GM23248 (cell line): ENCODE data around the gene FAM98B. TPM values are rescaled to one million over a fixed set of nuclear protein-coding genes. Genes with fewer than 3 reads are reported as not detected.

ENCODE experiments used
- DNase-seq: peaks from one replicate; pipeline ENCODE4 v3.0.0-alpha.2; 2015
- H2AFZ ChIP-seq: fragments of 200-600 bp; sonication (generic); 2 replicates; pipeline ENCODE4 v1.6.1; 2016; ENCODE audit warnings: antibody characterized with exemption
- H3F3A ChIP-seq: fragments of 200-600 bp; sonication (generic); 2 replicates; pipeline ENCODE4 v1.6.1; 2016; ENCODE audit warnings: mild to moderate bottlenecking, antibody characterized with exemption, mixed run types; ENCODE audit not compliant: insufficient read depth
- H3K27ac ChIP-seq: fragments of 200-600 bp; sonication (generic); 2 replicates; pipeline ENCODE4 v1.5.1; 2016; ENCODE audit warnings: mild to moderate bottlenecking
- H3K27me3 ChIP-seq: fragments of 200-600 bp; sonication (generic); replicated peaks from 2 replicates; pipeline ENCODE4 v1.6.1; 2016; ENCODE audit warnings: mild to moderate bottlenecking; ENCODE audit not compliant: insufficient read depth
- H3K36me3 ChIP-seq: fragments of 200-600 bp; sonication (generic); 2 replicates; pipeline ENCODE4 v1.6.1; 2016; ENCODE audit warnings: low read depth, mild to moderate bottlenecking
- H3K4me1 ChIP-seq: fragments of 200-600 bp; sonication (generic); 2 replicates; pipeline ENCODE4 v1.6.1; 2016; ENCODE audit warnings: mild to moderate bottlenecking; ENCODE audit not compliant: insufficient read depth
- H3K4me2 ChIP-seq: fragments of 200-600 bp; sonication (generic); one replicate; pipeline ENCODE4 v1.6.1; 2016; ENCODE audit warnings: mild to moderate bottlenecking; ENCODE audit not compliant: unreplicated experiment
- H3K4me3 ChIP-seq: fragments of 200-600 bp; sonication (generic); 2 replicates; pipeline ENCODE4 v1.5.1; 2016; ENCODE audit warnings: mild to moderate bottlenecking
- H3K79me2 ChIP-seq: fragments of 200-600 bp; sonication (generic); 2 replicates; pipeline ENCODE4 v1.6.1; 2016; ENCODE audit warnings: mild to moderate bottlenecking; ENCODE audit not compliant: insufficient read depth
- H3K9ac ChIP-seq: fragments of 200-600 bp; sonication (generic); 2 replicates; pipeline ENCODE4 v1.6.1; 2016; ENCODE audit warnings: mild to moderate bottlenecking
- H3K9me2 ChIP-seq: fragments of 200-600 bp; sonication (generic); 2 replicates; pipeline ENCODE4 v1.6.1; 2016; ENCODE audit warnings: mixed run types, mild to moderate bottlenecking, moderate library complexity; ENCODE audit not compliant: insufficient read depth
- H3K9me3 ChIP-seq: fragments of 200-600 bp; sonication (generic); one replicate; pipeline ENCODE4 v1.6.1; 2017; ENCODE audit warnings: low read depth
- H4K20me1 ChIP-seq: fragments of 200-600 bp; sonication (generic); 2 replicates; pipeline ENCODE4 v1.6.0; 2016; ENCODE audit not compliant: insufficient read depth
- EZH2 ChIP-seq: fragments of 200-600 bp; sonication (generic); IDR thresholded peaks from 2 replicates; pipeline ENCODE4 v1.6.1; 2018; ENCODE audit warnings: antibody characterized with exemption, mild to moderate bottlenecking; ENCODE audit not compliant: insufficient read depth, poor library complexity, severe bottlenecking
- EZH2phosphoT487 ChIP-seq: fragments of 200-600 bp; sonication (generic); IDR thresholded peaks from 2 replicates; pipeline ENCODE4 v1.6.1; 2018; ENCODE audit warnings: antibody characterized with exemption, moderate library complexity, mild to moderate bottlenecking, low read depth; ENCODE audit not compliant: insufficient read depth
- WGBS, 2 experiments: methylation state at CpG; one replicate each; pipeline ENCODE4 v1.1.6; 2015 to 2017; ENCODE audit warnings: low lambda C conversion rate in 2 of 2, low coverage in 1 of 2; ENCODE audit errors: missing lambda C conversion rate in 2 of 2; 5-methylcytosine and 5-hydroxymethylcytosine counted together
- in situ Hi-C: fragments of 300-500 bp; cut with MboI; formaldehyde crosslinking; loops from 2 replicates; pipeline ENCODE4 v1.15.0; 2020
- polyA plus RNA-seq: library from polyadenylated mRNA; unstranded; fragments of >200 nt; fragmentation: Nextera tagmentation; extraction: Ambion mirVana; gene quantifications from 2 replicates; pipeline ENCODE4 v1.2.1, GENCODE V29; 2016
- total RNA-seq: library from RNA; depleted of rRNA; stranded (reverse); fragments of >200 nt; shearing (Covaris generic); gene quantifications from 2 replicates; pipeline ENCODE4 v1.2.3, GENCODE V29; 2014; rRNA removed

The FAM98B gene
- total and polyA plus RNA-seq, 2 experiments from 2014 or later, result 1.8 to 4.2 TPM

DNA sequence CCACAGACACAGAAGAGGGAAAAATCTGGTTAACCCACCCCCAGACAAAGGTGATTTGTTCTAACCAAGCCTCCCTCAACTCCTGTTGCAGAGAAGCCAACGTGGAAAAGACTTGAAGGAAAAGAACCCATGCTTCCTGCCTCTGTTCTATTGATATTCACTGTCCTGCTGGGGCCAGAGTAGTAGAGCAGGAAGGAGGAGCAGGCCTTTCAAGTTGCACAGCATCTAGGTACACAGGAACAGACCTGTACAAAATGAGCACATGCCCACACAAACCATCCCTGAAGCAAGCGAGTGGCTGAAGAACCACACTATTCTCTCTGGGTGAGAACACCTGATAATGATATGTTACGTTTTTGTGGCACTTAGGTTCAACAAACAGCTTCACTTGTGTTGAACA lies 80.8 kb downstream of the FAM98B start:
- H3K36me3 ChIP-seq, result no peaks in the 10 kb centered on the region
- H3K4me2 ChIP-seq, result no peak overlapping the region
- H3K27me3 ChIP-seq, result no peaks in the 10 kb centered on the region
- no peak for TF ChIP-seq EZH2
- no peak for TF ChIP-seq EZH2phosphoT487
- no peak for DNase-seq
- no peak overlapping the region for H3K4me3 ChIP-seq
- no peak overlapping the region for H3K9ac ChIP-seq
- 0 out of 2 replicates have a peak, but pooled peaks cover 1% of the 10 kb centered on the region for H3K9me2 ChIP-seq
- H3K79me2 ChIP-seq, result no peaks in the 10 kb centered on the region
- H2AFZ ChIP-seq, result no peak overlapping the region
- H4K20me1 ChIP-seq, result no peaks in the 10 kb centered on the region
- in situ Hi-C loops, result no loop called here
- no peaks in the 10 kb centered on the region for H3K9me3 ChIP-seq
- H3K27ac ChIP-seq, result no peak overlapping the region
- peaks cover 56% of the 10 kb centered on the region for H3K4me1 ChIP-seq
- H3F3A ChIP-seq, result peaks cover 35% of the 10 kb centered on the region
- 85 to 88% methylated on average over 3 of the region's 3 CpGs for WGBS, 2 experiments

DNA sequence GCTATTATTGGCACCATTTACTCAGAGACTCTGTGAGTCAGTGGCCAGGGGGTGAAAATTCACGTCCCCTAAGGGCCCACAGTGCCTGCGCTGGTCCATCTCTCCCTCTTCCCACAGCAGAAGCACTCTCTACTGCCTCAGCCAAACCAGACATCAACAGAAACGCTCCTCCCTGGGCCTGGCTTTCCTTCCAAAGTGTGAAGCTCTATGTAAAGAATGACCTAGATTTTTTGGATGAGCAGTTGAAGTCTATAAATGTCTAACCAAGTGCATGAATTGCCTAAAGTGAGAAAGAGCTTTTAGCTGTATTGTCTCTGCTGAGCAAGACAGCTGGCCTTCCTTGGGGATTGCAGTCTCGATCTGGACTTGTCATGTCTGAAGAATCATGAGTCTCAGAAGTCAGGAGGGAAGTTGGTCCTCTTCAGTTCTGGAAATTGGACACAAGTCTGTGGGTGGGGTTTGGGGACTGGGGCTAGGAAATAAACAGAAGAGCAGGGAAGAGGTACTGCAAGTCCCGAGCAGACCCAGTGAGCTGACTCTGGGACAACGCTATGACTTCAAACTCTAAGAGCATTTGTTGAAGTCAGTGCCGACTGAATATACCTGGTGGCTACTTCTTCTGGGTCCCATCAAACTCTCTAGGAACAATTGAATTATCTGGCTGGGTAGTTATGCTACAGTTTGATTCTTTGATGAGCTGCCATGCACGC lies 81.7 kb downstream of the FAM98B start:
- Histone ChIP-seq H3K4me2 (no peak overlapping the region), H3K4me3 (no peak overlapping the region), H3K9me2 (no peaks in the 10 kb centered on the region), H3F3A (peaks cover 42% of the 10 kb centered on the region), H3K9ac (no peak overlapping the region), H2AFZ (no peak overlapping the region), H3K36me3 (no peaks in the 10 kb centered on the region), H4K20me1 (no peaks in the 10 kb centered on the region), H3K27me3 (no peaks in the 10 kb centered on the region), H3K4me1 (peaks cover 57% of the 10 kb centered on the region), H3K27ac (peak overlapping the region; percentile 68), H3K79me2 (no peaks in the 10 kb centered on the region), H3K9me3 (no peaks in the 10 kb centered on the region)
- in situ Hi-C loops, result no loop called here
- DNase-seq, result peak; percentile 73
- TF ChIP-seq EZH2phosphoT487, result no peak
- no peak for TF ChIP-seq EZH2
- WGBS, 2 experiments, result 65 to 68% methylated on average over 8 of the region's 8 CpGs

- DNase-seq, result peak; percentile 96
- Histone ChIP-seq H3K4me3 (no peak overlapping the region), H3F3A (peaks cover 41% of the 10 kb centered on the region), H3K9me3 (no peaks in the 10 kb centered on the region), H3K9ac (no peak overlapping the region), H2AFZ (no peak overlapping the region), H3K27me3 (no peaks in the 10 kb centered on the region), H3K79me2 (no peaks in the 10 kb centered on the region), H3K27ac (peak overlapping the region; percentile 68), H4K20me1 (no peaks in the 10 kb centered on the region), H3K9me2 (no peaks in the 10 kb centered on the region), H3K4me2 (peak overlapping the region; percentile 16), H3K36me3 (no peaks in the 10 kb centered on the region), H3K4me1 (peaks cover 54% of the 10 kb centered on the region)
- in situ Hi-C loops, result no loop called here
- 30 to 33% methylated on average over 3 of the region's 3 CpGs for WGBS, 2 experiments
- TF ChIP-seq EZH2phosphoT487 (no peak), EZH2 (no peak)
Measured at GRCh38 chr15:38536201-38536676, 82.3 kb downstream of the FAM98B start.

Other genes with a start within 250 kb of the FAM98B start
- 33.5 and 34.0 TPM in 2 replicates for gene SPRED1, start 201.3 kb upstream of the FAM98B start, total RNA-seq
- 10.2 and 11.6 TPM in 2 replicates for gene SPRED1, start 201.3 kb upstream of the FAM98B start, polyA plus RNA-seq
- gene RASGRP1, start 110.7 kb downstream of the FAM98B start, total RNA-seq, result 1.5 and 3.0 TPM in 2 replicates
- 0.58 and 0.96 TPM in 2 replicates for gene RASGRP1, start 110.7 kb downstream of the FAM98B start, polyA plus RNA-seq